NCI-H1417 treated with DMSO at 0.1 percent for 48 hours (cell line): ENCODE data around the gene SGIP1.

Experiments
- DNase-seq: peaks from one replicate; lab custom pipeline; 2025; lab: John Stamatoyannopoulos, UW

SGIP1 gene

GRCh38 chr1:66533804-66534740, at the start of gene SGIP1:
Gene SGIP1 (plus strand): TSS chr1:66534153. CDS start chr1:66534359, 206 bp downstream.
- no peak for DNase-seq

DNA sequence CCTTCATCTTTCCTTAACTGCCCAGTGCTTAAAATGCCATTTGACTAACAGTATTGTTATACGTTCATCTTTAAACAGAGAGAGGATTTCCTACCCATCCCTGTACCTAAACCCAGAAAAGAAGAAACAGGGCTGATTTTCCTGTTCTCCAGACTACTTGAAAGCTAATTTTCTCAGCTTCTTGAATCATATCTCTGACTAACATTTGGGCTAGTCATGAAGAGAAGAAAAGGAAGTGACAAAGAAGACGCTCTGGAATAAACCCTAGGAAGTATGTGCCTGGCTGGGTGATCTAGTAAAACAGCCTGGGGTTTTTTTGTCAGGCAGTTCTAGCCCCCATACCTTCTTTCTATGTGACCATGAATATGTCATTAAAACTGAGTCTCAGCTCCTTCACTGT, 44.8 kb upstream of the SGIP1 start:
- DNase-seq = no peak

DNA sequence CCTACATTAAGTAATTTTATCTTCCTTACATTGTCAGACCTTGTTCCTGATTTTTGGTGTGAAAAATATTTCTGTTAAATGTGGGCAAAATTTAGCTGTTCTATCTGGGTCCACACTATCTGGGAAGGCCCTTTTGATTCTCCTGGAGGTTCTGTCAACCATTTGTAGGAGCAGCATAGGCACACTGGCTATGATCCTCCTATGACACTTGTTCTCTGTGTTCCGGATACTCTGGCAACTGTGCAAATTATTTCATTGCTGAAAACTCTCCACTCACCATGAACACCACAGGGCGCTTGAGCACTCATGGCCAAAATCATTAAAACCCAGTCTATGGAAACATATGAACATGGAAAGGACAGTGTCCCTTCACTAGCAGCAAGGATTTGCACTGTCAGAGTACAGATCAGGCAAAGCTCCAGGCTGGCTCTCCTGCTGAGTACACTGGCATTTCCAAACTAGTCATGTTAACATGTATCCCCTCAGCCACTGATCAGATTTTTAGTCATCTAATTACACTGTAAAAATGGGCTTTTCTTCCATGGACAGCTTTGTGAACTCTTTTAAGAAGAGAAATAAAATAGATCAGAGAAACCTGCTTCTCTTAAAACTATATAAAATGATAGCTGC, 43.9 kb upstream of the SGIP1 start:
- DNase-seq = no peak

DNA sequence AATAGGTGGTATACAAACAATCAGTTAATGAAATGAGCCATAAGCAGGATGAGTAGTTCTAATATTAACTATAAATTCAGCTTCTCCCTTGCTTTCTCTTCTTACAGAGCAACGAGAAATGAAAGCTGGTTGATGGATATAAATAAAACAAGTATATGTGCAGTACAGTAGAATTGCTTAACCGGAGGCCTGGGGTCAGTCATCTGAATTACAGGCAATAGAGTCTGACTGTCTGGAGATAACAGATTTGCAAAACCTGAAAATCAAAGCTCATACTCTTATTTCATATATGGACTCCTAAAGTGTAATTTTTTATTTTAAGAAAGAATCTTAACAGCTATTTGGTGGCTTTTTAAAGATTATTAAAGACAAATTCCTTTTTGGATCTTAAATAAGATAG, 43.1 kb upstream of the SGIP1 start:
- no peak for DNase-seq

- no peak for DNase-seq
Measured at GRCh38 chr1:66492424-66492823, 41.5 kb upstream of the SGIP1 start.

GRCh38 chr1:66493731-66494130, 40.2 kb upstream of the SGIP1 start:
- no peak for DNase-seq

DNA sequence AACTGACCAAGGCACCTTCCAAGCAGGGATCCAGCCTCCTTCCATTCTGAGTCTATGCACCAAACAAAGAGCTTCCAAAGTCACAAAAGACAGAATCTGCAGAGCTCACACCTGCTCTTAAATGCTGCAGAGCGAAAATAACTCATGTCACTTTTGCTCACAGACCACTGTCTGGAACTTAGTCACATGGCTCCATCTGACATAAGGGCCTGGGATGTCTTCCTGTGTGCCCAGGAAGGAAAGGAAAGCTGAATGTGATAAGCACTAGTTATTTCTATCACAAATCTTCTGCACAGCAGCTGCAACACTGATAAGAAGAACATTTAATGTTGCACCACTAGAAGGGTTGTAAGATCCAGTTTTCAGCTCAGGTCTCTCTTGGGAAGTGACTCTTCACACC, 39.5 kb upstream of the SGIP1 start:
- DNase-seq = no peak

- no peak for DNase-seq
Measured at GRCh38 chr1:66495495-66495894, 38.5 kb upstream of the SGIP1 start.

GRCh38 chr1:66497910-66498309, 36.0 kb upstream of the SGIP1 start:
- DNase-seq = no peak

DNA sequence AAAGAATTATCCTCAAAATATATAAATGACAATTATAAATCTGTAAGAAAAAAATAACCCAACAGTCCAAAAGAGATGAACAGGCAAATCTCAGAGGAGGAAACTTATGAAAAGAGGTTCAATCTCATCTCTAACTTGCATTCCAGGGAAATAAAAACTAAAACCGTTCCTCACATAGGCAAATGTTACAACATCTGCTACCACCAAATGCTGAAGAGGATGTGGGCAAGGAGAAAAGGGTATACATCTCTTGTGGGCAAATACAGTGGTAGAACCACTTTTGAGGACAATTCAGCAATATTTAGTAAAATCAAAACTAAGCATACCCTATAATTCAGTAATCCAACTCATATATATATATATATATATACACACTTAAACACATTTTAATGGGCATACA, 33.7 kb upstream of the SGIP1 start:
- no peak for DNase-seq

DNA sequence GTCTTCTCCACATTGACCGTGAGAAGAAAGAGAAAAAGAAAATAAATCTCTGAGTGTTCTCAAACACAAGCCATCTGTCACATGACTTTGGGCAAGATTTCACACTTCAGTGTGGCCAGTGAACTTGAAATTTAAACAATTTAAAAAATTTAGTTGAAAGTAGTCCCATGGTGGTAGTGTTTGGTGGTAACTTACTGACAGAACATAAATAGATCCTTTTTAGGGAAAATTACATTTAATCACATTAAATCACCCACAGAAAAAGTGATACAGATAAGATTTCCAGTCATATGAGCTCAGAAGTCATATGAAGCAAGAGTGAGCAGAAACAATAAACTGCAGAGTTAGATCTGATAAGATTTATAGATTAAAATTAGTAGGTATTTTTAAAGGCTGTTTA, 31.9 kb upstream of the SGIP1 start:
- DNase-seq = no peak

DNA sequence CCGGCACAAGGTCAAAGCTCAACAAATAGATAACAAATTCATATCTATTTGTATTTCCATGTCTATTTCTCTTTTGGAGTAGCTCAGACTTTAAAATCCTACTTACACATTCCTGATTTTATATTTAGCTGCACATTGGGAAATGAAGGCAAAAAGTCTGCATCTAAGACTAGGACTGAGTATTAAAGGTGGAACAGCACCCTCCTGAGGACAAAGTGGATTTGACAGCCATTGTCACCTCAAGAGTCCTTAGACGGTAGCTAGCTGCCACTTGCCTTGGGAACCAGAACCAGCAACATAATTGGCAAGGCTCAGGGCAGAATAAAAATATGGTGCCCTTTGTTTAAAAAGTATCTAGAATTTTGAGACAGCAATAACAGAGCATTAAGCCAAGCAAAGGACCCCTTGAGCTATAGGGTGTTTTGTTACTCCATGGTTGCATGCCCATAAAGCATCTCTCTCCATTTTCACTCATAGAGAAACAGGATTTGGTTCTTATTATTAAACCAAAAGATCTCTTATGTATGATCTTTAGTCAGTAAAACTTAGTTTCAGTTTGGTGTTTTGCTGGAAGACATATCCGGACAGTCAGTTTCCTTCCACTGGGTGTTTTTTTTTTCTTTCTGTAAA, 30.0 kb upstream of the SGIP1 start:
- no peak for DNase-seq

- DNase-seq = no peak
Measured at GRCh38 chr1:66505671-66506392, 28.1 kb upstream of the SGIP1 start.

GRCh38 chr1:66506393-66506687, 27.6 kb upstream of the SGIP1 start:
- no peak for DNase-seq

- no peak for DNase-seq
Measured at GRCh38 chr1:66506991-66507390, 27.0 kb upstream of the SGIP1 start.

DNA sequence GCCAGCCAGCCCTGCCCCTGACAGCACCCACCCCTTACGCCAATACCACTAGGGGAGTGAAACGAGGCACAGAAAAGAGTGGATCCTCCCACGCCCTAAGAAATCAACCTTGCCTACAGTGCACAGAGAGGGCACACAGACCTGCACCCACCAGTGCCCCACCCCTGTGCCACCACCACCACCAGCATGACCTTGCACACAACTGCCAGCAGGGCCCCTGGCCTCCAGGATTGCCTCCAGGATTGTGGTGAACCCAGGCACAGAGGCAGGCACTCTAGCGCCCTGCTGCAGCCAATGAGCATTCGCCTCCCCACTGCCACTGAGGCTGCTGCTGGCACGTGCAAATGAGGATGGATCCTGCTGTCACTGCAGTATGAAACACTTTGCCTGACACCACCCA, 23.5 kb upstream of the SGIP1 start:
- no peak for DNase-seq

GRCh38 chr1:66511118-66511517, 22.8 kb upstream of the SGIP1 start:
- DNase-seq = no peak

DNA sequence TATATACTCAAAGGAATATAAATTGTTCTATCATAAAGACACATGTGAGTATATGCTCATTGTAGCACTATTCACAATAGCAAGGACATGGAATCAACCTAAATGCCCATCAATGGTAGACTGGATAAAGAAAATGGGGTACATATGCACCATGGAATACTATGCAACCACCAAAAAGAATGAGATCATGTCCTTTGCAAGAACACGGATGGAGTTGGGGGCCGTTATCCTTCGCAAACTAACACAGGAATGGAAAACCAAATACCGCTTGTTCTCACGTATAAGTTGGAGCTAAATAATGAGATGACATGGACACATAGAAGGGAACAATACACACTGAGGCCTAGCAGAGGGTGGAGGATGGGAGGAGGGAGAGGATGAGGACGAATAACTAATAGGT, 16.0 kb upstream of the SGIP1 start:
- no peak for DNase-seq

DNA sequence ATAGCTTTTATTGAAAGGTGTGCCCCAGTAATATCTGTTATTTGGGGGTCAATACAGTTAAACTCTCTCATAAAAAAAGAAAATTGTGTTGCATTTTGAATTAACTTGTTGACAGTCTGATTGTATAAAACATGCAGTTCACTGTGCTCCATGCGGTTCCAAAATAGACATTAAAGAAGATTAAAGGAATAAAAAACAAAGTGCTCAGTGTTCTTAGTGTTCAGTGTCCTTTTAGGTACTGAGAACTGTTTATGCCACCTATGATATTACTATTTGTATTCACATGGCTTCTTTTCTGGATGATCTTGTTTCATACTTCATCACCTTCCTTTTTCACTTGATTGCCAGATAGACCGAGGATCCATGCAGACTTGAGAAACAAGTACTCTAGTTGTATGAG, 15.3 kb upstream of the SGIP1 start:
- DNase-seq = no peak

DNA sequence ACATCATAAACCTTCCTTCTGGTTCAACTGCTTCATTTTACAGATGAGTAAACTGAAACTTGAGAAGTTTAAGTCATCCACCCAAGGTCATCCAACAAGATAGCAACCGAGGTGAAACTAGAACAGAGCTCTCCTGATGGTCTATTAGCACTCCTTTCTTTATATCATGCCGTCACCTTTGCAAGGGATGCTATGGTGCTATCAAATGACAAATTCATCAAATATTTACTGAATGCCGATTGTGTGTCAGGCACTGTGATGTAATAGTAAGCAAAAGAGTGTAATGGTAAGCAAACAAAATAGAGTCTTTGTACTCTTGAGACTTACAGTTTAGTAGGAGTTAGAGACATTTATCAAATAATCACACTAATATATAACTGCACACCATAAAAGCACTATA, 14.0 kb upstream of the SGIP1 start:
- no peak for DNase-seq

DNA sequence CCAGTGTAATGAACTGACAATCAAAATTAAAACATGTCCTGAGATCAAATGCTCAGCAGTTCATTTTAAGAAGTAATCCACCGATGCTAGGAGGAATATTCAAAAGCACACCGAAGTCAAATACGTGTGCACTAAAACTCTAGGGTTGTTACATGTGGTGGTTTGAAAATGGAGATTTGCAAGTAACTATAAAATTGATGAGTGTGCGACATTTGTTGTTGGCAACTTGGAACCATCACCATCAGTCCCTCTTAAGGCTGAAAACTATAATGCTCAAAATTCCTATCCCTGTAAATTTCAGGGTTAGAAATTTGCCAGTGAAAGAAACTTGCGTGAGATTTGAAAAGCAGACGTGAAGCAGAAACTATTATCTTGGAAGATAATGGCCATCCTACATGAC, 13.3 kb upstream of the SGIP1 start:
- DNase-seq = no peak

GRCh38 chr1:66521721-66522365, 12.1 kb upstream of the SGIP1 start:
- no peak for DNase-seq
